Activated naive CD8-positive, alpha-beta T cell treated with anti-CD3 and anti-CD28 coated beads for 36 hours (primary cell): ENCODE measurements around the gene CALY. TPM values are rescaled to one million over a fixed set of nuclear protein-coding genes. Genes with fewer than 3 reads are reported as not detected.
"Not testable (repeated sequence)": the region's sequence is repeated elsewhere in the genome, so short reads cannot be mapped to it uniquely, and the experiment has no call there.

Experiments used
- DNase-seq: peaks from one replicate; pipeline ENCODE4 v3.0.0; 2021
- H3K27ac Mint-ChIP-seq: one replicate; pipeline ENCODE4 v1.8.0; 2022; ENCODE audit warnings: mild to moderate bottlenecking, moderate library complexity, mixed read lengths
- H3K27me3 Mint-ChIP-seq: one replicate; pipeline ENCODE4 v1.8.0; 2022; ENCODE audit warnings: mild to moderate bottlenecking, mixed read lengths
- H3K36me3 Mint-ChIP-seq: one replicate; pipeline ENCODE4 v1.8.0; 2021; ENCODE audit warnings: mild to moderate bottlenecking, mixed read lengths
- H3K4me1 Mint-ChIP-seq: one replicate; pipeline ENCODE4 v1.8.0; 2021; ENCODE audit warnings: mixed read lengths
- H3K4me3 Mint-ChIP-seq: one replicate; pipeline ENCODE4 v1.8.0; 2022; ENCODE audit warnings: mild to moderate bottlenecking, moderate library complexity, mixed read lengths
- H3K9me3 Mint-ChIP-seq: one replicate; pipeline ENCODE4 v1.8.0; 2022; ENCODE audit warnings: mixed read lengths
- total RNA-seq, 2 experiments: library from RNA; stranded (reverse); gene quantifications; one replicate each; pipeline ENCODE4 v1.2.3, GENCODE V29; 2021

Gene CALY, protein sequence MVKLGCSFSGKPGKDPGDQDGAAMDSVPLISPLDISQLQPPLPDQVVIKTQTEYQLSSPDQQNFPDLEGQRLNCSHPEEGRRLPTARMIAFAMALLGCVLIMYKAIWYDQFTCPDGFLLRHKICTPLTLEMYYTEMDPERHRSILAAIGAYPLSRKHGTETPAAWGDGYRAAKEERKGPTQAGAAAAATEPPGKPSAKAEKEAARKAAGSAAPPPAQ
- not detected for total RNA-seq

DNA sequence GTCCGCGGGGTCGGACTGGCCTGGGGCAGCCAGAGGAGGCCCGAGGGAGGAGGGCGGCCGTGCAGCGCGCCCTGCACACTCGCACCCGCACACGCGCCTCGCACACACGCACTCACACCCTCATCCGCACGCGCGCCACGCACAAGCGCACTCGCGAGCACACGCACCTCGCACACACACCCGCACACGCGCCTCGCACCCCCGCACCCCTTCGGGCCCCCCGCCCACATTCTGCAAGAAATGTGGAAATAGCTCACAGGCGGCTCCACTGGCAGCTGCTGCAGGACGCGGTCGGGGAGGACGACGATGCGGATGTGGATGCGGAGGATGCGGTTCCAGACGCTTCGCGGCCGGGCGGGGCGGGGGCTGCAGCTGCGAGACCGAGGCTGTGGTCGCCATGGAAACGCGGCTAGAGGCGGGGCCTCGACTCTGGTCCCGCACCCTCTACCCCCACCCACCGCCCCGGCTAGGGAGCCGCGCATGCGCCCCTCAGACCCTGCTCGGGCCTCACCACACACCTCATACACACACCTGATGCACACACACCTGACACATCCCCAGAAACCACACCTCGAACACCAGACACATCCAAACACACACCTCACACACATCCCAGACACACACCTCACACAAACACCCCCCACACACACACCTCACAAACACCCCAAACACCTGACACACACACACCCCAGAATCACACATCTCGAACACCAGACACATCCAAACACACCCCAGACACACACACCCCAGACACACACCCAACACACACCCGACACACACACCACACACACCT lies at the start of gene CALY:
TSS of gene CALY (minus strand) at position 320 of the 793 bp plus-strand sequence. CDS start 7,907 bp downstream, outside the sequence.
- Mint-ChIP-seq H3K4me3 (peak within 1 kb of the TSS; percentile 32), H3K27ac (no peak within 1 kb of the TSS), H3K27me3 (peaks cover 28% of the 10 kb centered on the region), H3K4me1 (peaks cover 2% of the 10 kb centered on the region), H3K36me3 (no peaks in the 10 kb centered on the region), H3K9me3 (no peaks in the 10 kb centered on the region)
- DNase-seq = peak; percentile 70

DNA sequence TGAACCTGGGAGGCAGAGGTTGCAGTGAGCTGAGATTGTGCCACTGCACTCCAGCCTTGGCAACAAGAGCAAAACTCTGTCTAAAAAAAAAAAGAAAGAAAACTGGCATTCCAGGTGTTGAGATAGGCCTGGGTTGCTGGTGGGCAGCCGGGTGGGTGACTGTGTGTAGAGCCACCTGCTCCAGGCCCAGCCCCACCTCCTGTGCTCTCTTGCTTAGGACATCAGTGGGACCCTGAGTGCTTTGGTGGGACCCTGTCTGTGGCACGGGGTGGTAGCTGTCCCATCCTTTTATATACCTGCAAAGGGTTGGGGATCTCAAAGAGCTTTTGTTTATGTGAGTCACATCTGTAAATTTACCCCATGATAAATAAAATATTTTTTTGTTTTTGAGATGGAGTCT lies 48.5 kb upstream of the CALY start:
- no peak for DNase-seq
- Mint-ChIP-seq H3K4me1 (peaks cover 19% of the 10 kb centered on the region), H3K27me3 (no peaks in the 10 kb centered on the region), H3K27ac (no peak overlapping the region), H3K4me3 (no peak overlapping the region), H3K9me3 (no peaks in the 10 kb centered on the region), H3K36me3 (no peaks in the 10 kb centered on the region)

DNA sequence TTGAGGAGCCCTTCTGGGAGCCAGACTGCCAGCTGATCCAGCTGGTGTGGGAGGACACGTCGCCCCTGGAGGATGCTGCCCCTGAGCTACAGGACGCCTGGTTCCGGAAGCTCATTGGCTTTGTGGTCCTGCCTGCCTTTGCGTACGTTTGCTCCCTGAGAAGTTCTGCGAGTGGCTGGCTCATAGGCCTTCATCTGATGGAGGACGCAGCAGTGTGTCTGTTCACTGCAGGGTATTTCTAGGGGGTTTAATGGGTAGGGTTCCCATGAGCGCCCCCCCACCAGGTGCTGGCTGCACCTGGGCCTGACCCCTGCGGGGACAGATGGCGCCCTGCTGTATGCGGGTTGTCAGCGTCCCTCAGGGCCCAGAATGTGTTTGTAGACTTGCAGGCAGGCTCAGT lies 47.4 kb upstream of the CALY start:
- Mint-ChIP-seq H3K27me3 (no peaks in the 10 kb centered on the region), H3K36me3 (no peaks in the 10 kb centered on the region), H3K27ac (no peak overlapping the region), H3K9me3 (no peaks in the 10 kb centered on the region), H3K4me3 (no peak overlapping the region), H3K4me1 (peaks cover 12% of the 10 kb centered on the region)
- no peak for DNase-seq

DNA sequence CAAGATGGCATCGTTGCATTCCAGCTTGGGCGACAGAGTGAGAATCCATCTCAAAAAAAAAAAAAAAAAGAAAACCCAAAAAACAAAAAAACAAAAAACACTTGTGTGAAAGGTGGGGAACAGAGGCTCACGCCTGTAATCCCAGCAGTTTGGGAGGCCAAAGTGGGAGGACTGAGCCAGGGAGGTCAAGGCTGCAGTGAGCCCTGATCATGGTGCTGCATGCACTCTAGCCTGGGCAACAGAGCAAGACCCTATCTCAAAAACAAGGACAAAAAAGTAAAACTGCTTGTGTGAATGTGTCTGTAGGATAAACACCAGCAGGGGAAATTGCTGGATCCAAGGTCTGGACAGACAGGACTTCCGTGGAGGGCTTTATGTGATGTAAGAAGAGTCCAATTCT lies 46.9 kb upstream of the CALY start:
- no peaks in the 10 kb centered on the region for H3K9me3 Mint-ChIP-seq
- peaks cover 7% of the 10 kb centered on the region for H3K4me1 Mint-ChIP-seq
- no peak overlapping the region for H3K27ac Mint-ChIP-seq
- H3K36me3 Mint-ChIP-seq = no peaks in the 10 kb centered on the region
- H3K4me3 Mint-ChIP-seq = no peak overlapping the region
- no peak for DNase-seq
- H3K27me3 Mint-ChIP-seq = no peaks in the 10 kb centered on the region

DNA sequence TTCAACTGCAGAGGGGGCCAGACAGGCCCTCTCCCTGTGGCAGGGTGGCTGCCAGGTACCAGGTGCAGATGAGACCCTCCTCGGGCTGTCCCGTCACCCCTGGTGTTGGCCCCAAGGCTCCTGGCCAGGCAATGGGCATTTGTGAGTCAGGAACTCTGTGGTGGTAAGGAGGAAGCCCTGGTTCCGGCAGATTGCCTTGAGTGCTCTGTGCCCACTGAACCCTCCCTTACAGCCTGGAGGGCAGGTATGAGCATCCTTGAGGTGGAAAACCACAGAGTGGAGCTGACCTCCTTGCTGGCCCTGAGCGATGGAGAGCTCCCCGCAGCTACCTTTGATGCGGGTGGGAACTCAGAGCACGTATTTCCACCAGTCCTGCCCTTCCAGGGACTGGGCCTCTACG lies 44.3 kb upstream of the CALY start:
- Mint-ChIP-seq H3K9me3 (no peaks in the 10 kb centered on the region), H3K27me3 (no peaks in the 10 kb centered on the region), H3K4me3 (no peak overlapping the region), H3K27ac (no peak overlapping the region), H3K4me1 (peaks cover 2% of the 10 kb centered on the region), H3K36me3 (no peaks in the 10 kb centered on the region)
- DNase-seq = no peak

DNA sequence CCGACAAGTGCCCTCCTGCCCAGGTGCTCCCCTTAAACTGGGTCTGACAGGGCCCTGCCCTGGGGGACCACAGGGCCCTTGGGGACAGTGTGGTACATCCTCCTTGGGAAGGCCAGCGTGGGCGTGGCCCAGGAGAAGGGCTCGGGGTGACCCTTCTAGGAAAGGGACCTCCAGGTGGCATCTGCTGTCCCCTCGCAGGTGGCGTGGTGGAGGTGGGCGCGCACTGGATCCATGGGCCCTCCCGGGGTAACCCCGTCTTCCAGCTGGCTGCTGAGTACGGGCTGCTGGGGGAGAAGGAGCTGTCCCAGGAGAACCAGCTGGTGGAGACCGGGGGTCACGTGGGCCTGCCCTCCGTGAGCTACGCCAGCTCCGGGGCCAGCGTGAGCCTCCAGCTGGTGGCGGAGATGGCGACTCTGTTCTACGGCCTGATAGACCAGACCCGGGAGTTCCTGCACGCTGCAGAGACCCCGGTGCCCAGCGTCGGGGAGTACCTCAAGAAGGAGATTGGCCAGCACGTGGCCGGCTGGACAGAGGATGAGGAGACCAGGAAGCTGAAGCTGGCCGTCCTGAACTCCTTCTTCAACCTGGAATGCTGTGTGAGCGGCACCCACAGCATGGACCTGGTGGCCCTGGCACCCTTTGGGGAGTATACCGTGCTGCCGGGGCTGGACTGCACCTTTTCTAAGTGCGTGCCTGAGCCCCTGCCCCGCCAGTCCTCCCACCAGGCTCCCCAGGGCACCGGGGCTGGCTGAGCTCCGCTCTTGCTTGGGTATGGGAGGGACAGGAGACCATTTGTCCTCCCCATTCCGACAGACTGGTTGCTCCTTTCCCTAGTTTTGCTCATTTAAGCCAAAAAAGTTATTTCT lies 43.3 kb upstream of the CALY start:
- Mint-ChIP-seq H3K4me3 (peak overlapping the region; percentile 67), H3K36me3 (no peaks in the 10 kb centered on the region)

DNA sequence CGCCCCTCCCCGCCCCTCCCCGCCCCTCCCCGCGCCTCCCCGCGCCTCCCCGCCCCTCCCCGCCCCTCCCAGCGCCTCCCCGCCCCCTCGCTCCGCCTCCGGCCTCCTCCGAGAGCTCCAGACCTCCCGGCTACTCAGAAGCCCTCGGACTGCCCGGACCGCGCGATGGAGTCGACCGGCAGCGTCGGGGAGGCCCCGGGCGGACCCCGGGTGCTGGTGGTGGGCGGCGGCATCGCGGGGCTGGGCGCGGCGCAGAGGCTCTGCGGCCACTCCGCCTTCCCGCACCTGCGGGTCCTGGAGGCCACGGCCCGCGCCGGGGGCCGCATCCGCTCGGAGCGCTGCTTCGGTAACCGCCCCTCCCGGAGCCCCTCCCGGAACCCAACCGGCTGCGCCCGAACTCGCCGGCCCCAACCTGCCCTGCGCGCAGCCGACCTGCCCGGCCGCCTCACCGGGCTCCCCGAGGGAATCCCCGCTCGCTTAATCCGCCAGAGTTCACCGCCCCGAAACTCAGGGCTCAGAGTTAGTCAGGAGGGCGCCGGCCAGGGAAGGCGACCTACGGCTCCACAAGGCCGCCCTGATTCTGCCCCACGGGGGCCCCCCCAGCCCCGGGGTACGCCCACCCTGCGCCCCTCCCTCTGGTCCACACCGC lies 42.6 kb upstream of the CALY start, which contains the start of gene PAOX:
TSS of gene PAOX (plus strand) at position 111 of the 649 bp plus-strand sequence. CDS start at position 166, 55 bp downstream.
- H3K27me3 Mint-ChIP-seq = no peaks in the 10 kb centered on the region
- H3K27ac Mint-ChIP-seq = no peak within 1 kb of the TSS
- DNase-seq = peak; percentile 72
- no peaks in the 10 kb centered on the region for H3K36me3 Mint-ChIP-seq
- peak within 1 kb of the TSS; percentile 73 for H3K4me3 Mint-ChIP-seq
- no peaks in the 10 kb centered on the region for H3K9me3 Mint-ChIP-seq
- H3K4me1 Mint-ChIP-seq = peaks cover 2% of the 10 kb centered on the region

More for the DNA sequence above, 43.3 kb upstream of the CALY start:
- Mint-ChIP-seq H3K27me3 (no peaks in the 10 kb centered on the region), H3K27ac (no peak overlapping the region), H3K9me3 (no peaks in the 10 kb centered on the region), H3K4me1 (peaks cover 2% of the 10 kb centered on the region)
- no peak for DNase-seq

DNA sequence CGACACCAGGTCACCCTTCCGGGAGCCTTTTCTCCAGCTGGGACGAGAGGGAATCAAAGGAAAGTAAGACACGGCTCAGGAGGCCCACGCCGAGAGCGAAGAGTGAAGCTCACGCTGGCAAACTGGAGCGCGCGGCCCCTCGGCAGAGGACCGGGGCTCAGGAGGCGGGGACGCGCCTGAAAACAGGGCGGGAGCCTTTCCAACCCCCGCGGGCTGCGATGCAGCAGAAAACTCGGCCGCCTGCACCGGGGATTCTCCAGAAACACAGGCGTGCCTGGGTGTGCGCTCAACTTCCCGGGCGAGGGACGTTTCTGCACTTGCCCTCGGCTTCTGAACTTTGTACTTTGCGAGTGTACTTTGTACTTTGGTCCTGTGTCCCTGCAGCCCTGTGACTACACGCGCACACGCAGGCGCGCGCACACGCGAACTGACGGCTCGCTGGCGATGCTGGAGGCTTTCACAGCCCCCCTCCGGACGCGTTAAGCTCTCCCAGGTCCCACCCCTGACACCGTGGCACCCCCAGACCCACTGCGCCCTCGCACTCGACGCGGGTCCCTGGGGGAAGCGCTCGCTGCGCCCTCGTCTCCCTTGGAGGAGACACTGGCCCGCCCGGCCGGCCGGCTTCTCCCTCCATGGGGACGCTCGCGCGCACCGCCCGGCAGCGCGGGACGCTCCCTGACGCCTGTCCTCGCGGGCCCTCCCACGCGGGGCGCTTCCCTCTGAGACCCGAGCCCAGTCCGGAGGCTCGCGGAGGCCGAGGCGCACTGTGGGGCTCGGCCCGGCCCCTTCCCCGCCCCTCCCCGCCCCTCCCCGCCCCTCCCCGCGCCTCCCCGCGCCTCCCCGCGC lies 41.8 kb upstream of the CALY start:
- no peak overlapping the region for H3K27ac Mint-ChIP-seq
- DNase-seq = peak; percentile 67

DNA sequence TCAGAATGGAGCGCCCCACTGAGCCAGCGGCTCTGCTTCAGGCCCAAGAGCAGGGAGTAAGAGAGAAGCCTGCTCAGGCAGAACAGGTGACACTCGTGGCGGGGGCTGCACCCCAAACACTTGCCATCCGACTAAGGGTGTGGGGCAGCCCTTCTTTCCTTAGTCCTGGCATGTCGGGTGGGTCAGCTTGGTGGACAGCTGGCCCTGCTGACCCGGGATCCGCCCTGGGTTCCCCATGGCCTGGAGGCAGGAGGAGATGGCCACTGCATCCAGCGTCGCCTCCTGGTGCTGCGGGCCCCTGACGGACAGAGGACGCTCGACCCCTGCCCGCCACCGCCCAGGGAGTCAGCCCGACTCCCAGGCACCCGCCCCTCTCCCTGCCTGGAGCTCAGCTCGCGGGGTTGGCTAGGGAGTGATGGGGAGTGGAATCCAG lies 41.1 kb upstream of the CALY start:
- Mint-ChIP-seq H3K36me3 (no peaks in the 10 kb centered on the region), H3K4me3 (peak overlapping the region; percentile 73), H3K4me1 (peaks cover 5% of the 10 kb centered on the region), H3K9me3 (no peaks in the 10 kb centered on the region), H3K27ac (no peak overlapping the region), H3K27me3 (no peaks in the 10 kb centered on the region)
- DNase-seq = no peak

More for the DNA sequence above, 41.8 kb upstream of the CALY start:
- Mint-ChIP-seq H3K36me3 (no peaks in the 10 kb centered on the region), H3K4me1 (peaks cover 5% of the 10 kb centered on the region), H3K4me3 (peak overlapping the region; percentile 73), H3K9me3 (no peaks in the 10 kb centered on the region), H3K27me3 (no peaks in the 10 kb centered on the region)

DNA sequence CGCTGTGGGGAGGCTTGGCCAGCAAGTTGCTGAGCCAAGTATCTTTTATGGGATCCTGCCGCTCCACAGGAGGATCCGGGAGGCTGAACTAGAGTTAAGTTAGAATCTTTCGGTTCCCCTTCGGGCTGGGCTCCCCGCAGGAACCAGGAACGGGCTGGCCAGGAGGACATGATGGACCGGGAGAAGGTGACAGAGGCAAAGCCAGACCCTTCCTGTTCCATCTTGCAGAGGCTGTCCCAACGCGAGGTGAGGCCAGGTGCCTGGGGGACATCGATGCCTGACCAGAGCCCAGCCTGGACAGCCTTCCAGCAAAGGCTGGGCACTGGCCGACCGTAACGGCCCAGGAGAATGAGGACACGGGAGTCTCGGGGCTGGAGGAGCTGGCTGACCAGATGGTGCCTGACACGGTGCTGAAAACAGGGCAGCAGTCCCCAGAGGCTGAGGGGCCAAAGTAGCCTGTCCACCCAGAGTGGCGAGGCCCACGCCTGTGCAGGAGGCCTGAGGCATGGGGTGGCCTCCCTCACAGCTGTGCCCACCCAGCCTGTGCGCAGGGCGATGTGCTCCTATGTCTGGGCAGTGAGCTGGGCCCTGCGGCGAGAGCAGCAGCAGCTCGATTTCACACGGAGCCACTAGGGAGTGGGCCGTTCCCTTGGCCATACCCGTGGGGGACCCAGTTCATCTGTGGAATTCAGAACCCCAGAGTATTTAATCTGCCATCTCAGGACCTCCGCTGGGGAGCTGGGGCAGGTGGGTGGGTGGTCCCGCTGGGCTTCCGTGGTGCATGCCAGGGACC lies 40.5 kb upstream of the CALY start:
- Mint-ChIP-seq H3K36me3 (no peaks in the 10 kb centered on the region), H3K27ac (no peak overlapping the region), H3K4me1 (peaks cover 5% of the 10 kb centered on the region), H3K27me3 (no peaks in the 10 kb centered on the region), H3K9me3 (no peaks in the 10 kb centered on the region), H3K4me3 (no peak overlapping the region)
- no peak for DNase-seq

DNA sequence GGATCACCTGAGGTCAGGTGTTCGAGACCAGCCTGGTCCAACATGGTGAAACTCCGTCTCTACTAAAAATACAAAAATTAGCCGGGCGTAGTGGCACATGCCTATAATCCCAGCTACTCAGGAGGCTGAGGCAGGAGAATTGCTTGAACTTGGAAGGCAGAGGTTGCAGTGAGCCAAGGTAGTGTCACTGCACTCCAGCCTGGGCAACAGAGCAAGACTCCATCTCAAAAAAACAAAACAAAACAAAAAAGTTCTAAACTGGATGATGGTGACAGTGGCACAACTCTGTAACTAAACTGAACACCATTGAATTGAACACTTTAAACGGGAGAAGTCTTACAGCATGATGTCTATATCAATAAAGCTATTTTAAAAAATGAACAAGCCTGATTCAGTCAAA lies 39.5 kb upstream of the CALY start:
- H3K27ac Mint-ChIP-seq = not testable (repeated sequence)

DNA sequence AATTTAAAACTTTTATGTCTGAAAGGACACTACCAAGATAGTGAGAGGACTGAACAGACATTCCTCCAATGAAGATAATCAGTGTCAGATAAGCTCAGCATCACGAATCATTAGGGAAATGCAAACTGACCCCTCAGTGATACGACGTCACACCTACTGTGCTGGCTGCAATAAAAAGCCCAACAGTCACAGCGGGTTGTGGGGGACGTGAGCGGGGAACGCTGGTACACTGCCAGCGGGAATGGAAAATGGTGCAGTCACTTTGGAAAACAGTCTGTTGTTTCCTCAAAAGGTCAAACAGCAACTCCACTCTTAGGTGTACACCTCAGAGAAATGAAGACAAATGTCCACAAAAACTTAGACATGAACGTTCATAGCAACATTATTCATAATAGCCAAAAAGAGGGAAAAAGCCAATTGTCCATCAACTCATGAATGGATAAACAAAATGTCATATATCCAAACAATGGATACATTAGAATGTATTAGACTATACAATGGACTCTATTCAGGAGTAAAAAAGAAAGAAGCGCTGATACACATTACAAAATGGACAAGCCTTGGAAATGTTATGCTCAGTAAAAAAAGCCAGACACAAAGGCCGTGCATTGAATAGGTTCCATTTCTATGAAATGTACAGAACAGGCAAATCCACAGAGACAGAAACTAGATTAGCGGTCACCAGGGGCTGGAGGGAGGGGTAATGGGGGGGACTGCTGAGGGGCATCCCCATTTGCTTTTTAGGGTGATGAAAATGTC lies 38.8 kb upstream of the CALY start:
- H3K4me1 Mint-ChIP-seq = peaks cover 5% of the 10 kb centered on the region
- no peak overlapping the region for H3K27ac Mint-ChIP-seq
- H3K4me3 Mint-ChIP-seq = no peak overlapping the region
- H3K36me3 Mint-ChIP-seq = no peaks in the 10 kb centered on the region
- no peak for DNase-seq
- no peaks in the 10 kb centered on the region for H3K27me3 Mint-ChIP-seq
- H3K9me3 Mint-ChIP-seq = no peaks in the 10 kb centered on the region

More for the DNA sequence above, 39.5 kb upstream of the CALY start:
- H3K36me3 Mint-ChIP-seq, H3K9me3 Mint-ChIP-seq, DNase-seq, H3K4me3 Mint-ChIP-seq, H3K4me1 Mint-ChIP-seq, H3K27me3 Mint-ChIP-seq: not testable (repeated sequence)
